Spleen (tissue), 11 donors: ENCODE results near the gene POU6F2. TPM values are rescaled to one million over a fixed set of nuclear protein-coding genes. Genes with fewer than 3 reads are reported as not detected.

ENCODE experiments used
- DNase-seq: peaks from one replicate; pipeline ENCODE4 v3.0.0-alpha.2; 2020
- H3K27ac ChIP-seq, 8 donors: fragments of 200-600 bp; sonication (generic) in 7 of 8; 1 replicate in 4 of 8; 2 replicates in 4 of 8; pipeline versions ENCODE4 v1.5.0 to v1.8.0; 2016 to 2021; ENCODE audit warnings: inconsistent platforms in 4 of 8, mild to moderate bottlenecking in 4 of 8, moderate library complexity in 1 of 8
- H3K27me3 ChIP-seq, 7 donors: fragments of 200-600 bp; sonication (generic) in 6 of 7; replicated peaks in 1 of 7; 1 replicate in 4 of 7; 2 replicates in 3 of 7; pipeline versions ENCODE4 v1.5.0 to v1.8.0; 2016 to 2021; ENCODE audit warnings: inconsistent platforms in 3 of 7, mild to moderate bottlenecking in 1 of 7
- H3K36me3 ChIP-seq, 6 donors: fragments of 200-600 bp; sonication (generic) in 5 of 6; 1 replicate in 4 of 6; 2 replicates in 2 of 6; pipeline versions ENCODE4 v1.5.0 to v1.8.0; 2016 to 2021; ENCODE audit warnings: inconsistent platforms in 2 of 6
- H3K4me1 ChIP-seq, 6 donors: fragments of 200-600 bp; sonication (generic) in 5 of 6; 1 replicate in 3 of 6; 2 replicates in 3 of 6; pipeline versions ENCODE4 v1.5.0 to v1.8.0; 2016 to 2021; ENCODE audit warnings: inconsistent platforms in 3 of 6
- H3K4me3 ChIP-seq, 8 donors: fragments of 200-600 bp; sonication (generic) in 7 of 8; 1 replicate in 4 of 8; 2 replicates in 4 of 8; pipeline versions ENCODE4 v1.5.0 to v1.8.0; 2016 to 2021; ENCODE audit warnings: inconsistent platforms in 4 of 8, mild to moderate bottlenecking in 4 of 8, moderate library complexity in 2 of 8
- H3K9me3 ChIP-seq, 8 donors: fragments of 200-600 bp; sonication (generic) in 7 of 8; 1 replicate in 4 of 8; 2 replicates in 4 of 8; pipeline versions ENCODE4 v1.5.0 to v1.8.0; 2016 to 2021; ENCODE audit warnings: inconsistent platforms in 4 of 8
- CTCF ChIP-seq, 11 experiments: fragments of 200-600 bp in 7 of 11; fragments of 450-650 bp in 4 of 11; sonication (generic) in 4 of 11; IDR thresholded peaks in 8 of 11; conservative IDR thresholded peaks in 3 of 11; 1 replicate in 7 of 11; 2 replicates in 4 of 11; pipeline versions ENCODE4 v1.4.0 to v1.8.0; 2016 to 2021; ENCODE audit warnings: antibody characterized with exemption in 11 of 11, inconsistent platforms in 4 of 11, mild to moderate bottlenecking in 1 of 11
- POLR2A ChIP-seq, 3 donors: fragments of 450-650 bp; IDR thresholded peaks; one replicate each; pipeline ENCODE4 v1.5.1; 2017; ENCODE audit warnings: antibody characterized with exemption in 3 of 3, mild to moderate bottlenecking in 1 of 3
- POLR2AphosphoS5 ChIP-seq, 3 donors: sonication (generic); formaldehyde crosslinking; IDR thresholded peaks; one replicate each; pipeline ENCODE4 v1.5.1; 2017; ENCODE audit warnings: antibody characterized with exemption in 3 of 3
- WGBS, 5 donors: extraction: QIAGEN DNeasy Blood & Tissue Kit in 3 of 5; methylation state at CpG; one replicate each; pipeline versions ENCODE4 v1.1.5 to v1.1.7; 2013 to 2018; 5-methylcytosine and 5-hydroxymethylcytosine counted together
- intact Hi-C: fragments of 100-400 bp; cut with DNase I; formaldehyde crosslinking; loops from one replicate; pipeline ENCODE4 v1.15.0; 2023; ENCODE audit warnings: low total_unique reads
- polyA plus RNA-seq, 3 donors: library from polyadenylated mRNA; stranded (reverse); fragments of 200-250 nt; gene quantifications; one replicate each; pipeline ENCODE4 v1.2.1, GENCODE V29; 2013
- total RNA-seq, 7 donors: library from RNA; depleted of rRNA in 3 of 7; stranded (reverse); fragments of >200 nt in 3 of 7; fragmentation: NEBNext Ultra II Directional in 4 of 7; extraction: Animal tissue kit (Norgen Biotek cat#: 25700) in 4 of 7; gene quantifications; one replicate each; pipeline versions ENCODE4 v1.1.0 to v1.2.1, GENCODE V29; 2016 to 2021
- donor health status: healthy with polysubstance abuse.
- donor health status: DM: no; HTN: no; CAD: no; lungs with moderate emphysema.
- donor health status: DM: no; HTN: no; CAD: no.
- donor health status: Bipolar disorder and iron deficiency.
- donor health status: healthy.
- donor health status: DM: no; HTN: no; CAD: no.
- donor health status: DM: yes; HTN: yes; CAD: no.

The POU6F2 gene
- total and polyA plus RNA-seq, 10 donors = 0.04 to 0.54 (median 0.23) TPM; not detected in 7

GRCh38 chr7:39355664-39356063 is 378.0 kb downstream of the POU6F2 start:
- Histone ChIP-seq H3K36me3 (no peaks in the 10 kb centered on the region), H3K9me3 (no peaks in the 10 kb centered on the region), H3K27me3 (no peaks in the 10 kb centered on the region), H3K27ac (peak overlapping the region in 1 of 8 donors; percentile 6), H3K4me1 (peaks cover 0 to 6% (median 0%) of the 10 kb centered on the region in 6 donors), H3K4me3 (no peak overlapping the region)
- TF ChIP-seq POLR2A (IDR thresholded peaks at IDR 0.05) (no peak), POLR2AphosphoS5 (IDR thresholded peaks at IDR 0.05) (no peak), CTCF (IDR thresholded peaks at IDR 0.05 in 8 of 11, conservative IDR thresholded peaks at IDR 0.05 in 3 of 11) (no peak)
- WGBS, 5 donors = 52 to 63% (median 58%) methylated on average over 4 of the region's 4 CpGs
- no peak for DNase-seq
- intact Hi-C loops = no loop called here

GRCh38 chr7:39356172-39356925 is 378.6 kb downstream of the POU6F2 start:
- H3K9me3 ChIP-seq = no peaks in the 10 kb centered on the region
- no peak overlapping the region for H3K4me3 ChIP-seq
- 78 to 92% (median 86%) methylated on average over 7 of the region's 7 CpGs for WGBS, 5 donors
- DNase-seq = no peak
- H3K4me1 ChIP-seq = peaks cover 0 to 6% (median 0%) of the 10 kb centered on the region in 6 donors
- TF ChIP-seq CTCF (IDR thresholded peaks at IDR 0.05 in 8 of 11, conservative IDR thresholded peaks at IDR 0.05 in 3 of 11) (no peak), POLR2AphosphoS5 (IDR thresholded peaks at IDR 0.05) (no peak), POLR2A (IDR thresholded peaks at IDR 0.05) (no peak)
- peaks cover 0 to 3% (median 0%) of the 10 kb centered on the region in 7 donors for H3K27me3 ChIP-seq
- H3K27ac ChIP-seq = peak overlapping the region in 1 of 8 donors; percentile 6
- intact Hi-C loops = no loop called here
- H3K36me3 ChIP-seq = no peaks in the 10 kb centered on the region

GRCh38 chr7:39357648-39358047 is 379.9 kb downstream of the POU6F2 start:
- no peak overlapping the region for H3K27ac ChIP-seq
- no peaks in the 10 kb centered on the region for H3K36me3 ChIP-seq
- no peaks in the 10 kb centered on the region for H3K9me3 ChIP-seq
- H3K4me3 ChIP-seq = no peak overlapping the region
- peaks cover 0 to 3% (median 0%) of the 10 kb centered on the region in 7 donors for H3K27me3 ChIP-seq
- TF ChIP-seq CTCF (IDR thresholded peaks at IDR 0.05 in 8 of 11, conservative IDR thresholded peaks at IDR 0.05 in 3 of 11) (no peak), POLR2A (IDR thresholded peaks at IDR 0.05) (no peak), POLR2AphosphoS5 (IDR thresholded peaks at IDR 0.05) (no peak)
- WGBS, 5 donors = 23 to 53% (median 41%) methylated on average over 3 of the region's 3 CpGs
- no peak for DNase-seq
- intact Hi-C loops = no loop called here
- H3K4me1 ChIP-seq = peaks cover 0 to 6% (median 0%) of the 10 kb centered on the region in 6 donors

- WGBS, 5 donors = 78 to 85% (median 80%) methylated on average over 4 of the region's 4 CpGs
- no peaks in the 10 kb centered on the region for H3K9me3 ChIP-seq
- intact Hi-C loops = no loop called here
These were observed 382.3 kb downstream of the POU6F2 start for GRCh38 chr7:39360038-39360437.

More at GRCh38 chr7:39360038-39360437, 382.3 kb downstream of the POU6F2 start:
- H3K27ac ChIP-seq = no peak overlapping the region
- no peaks in the 10 kb centered on the region for H3K36me3 ChIP-seq
- H3K4me3 ChIP-seq = no peak overlapping the region
- TF ChIP-seq POLR2A (IDR thresholded peaks at IDR 0.05) (no peak), CTCF (IDR thresholded peaks at IDR 0.05 in 8 of 11, conservative IDR thresholded peaks at IDR 0.05 in 3 of 11) (no peak), POLR2AphosphoS5 (IDR thresholded peaks at IDR 0.05) (no peak)
- H3K27me3 ChIP-seq = peaks cover 0 to 4% (median 0%) of the 10 kb centered on the region in 7 donors
- no peak for DNase-seq
- H3K4me1 ChIP-seq = peaks cover 0 to 6% (median 0%) of the 10 kb centered on the region in 6 donors
